Measurements from ENCODE around the gene HHAT. TPM values are rescaled to one million over a fixed set of nuclear protein-coding genes. Genes with fewer than 3 reads are reported as not detected.

Gene HHAT
- total and polyA plus RNA-seq, 2 of the 4 experiments (the other 2 are of a cell fraction) = 1.7 to 2.5 TPM

GRCh38 chr1:210352575-210352974, 23.9 kb downstream of the HHAT start:
- in situ Hi-C loops (cut with MboI; ENCODE audit: low sequenced_read_pairs) = no loop called here
- ChIA-PET POLR2A (ENCODE audit: unreplicated experiment) (no interaction called here), CTCF (interaction anchor here (0.6 to 1.8 kb wide), 2 partner anchors 8 to 306 kb away, joined by 4 to 8 read pairs; no protein-coding TSS in a partner anchor)
- no peaks in the 10 kb centered on the region for H4K20me1 ChIP-seq (ENCODE audit: insufficient read depth, low read length)
- no peak overlapping the region for H3K4me3 ChIP-seq (ENCODE audit: insufficient read depth, low read depth, low read length)
- no peak overlapping the region for H2BK120ac ChIP-seq (ENCODE audit: low read depth, low read length)
- intact Hi-C loops (cut with micrococcal nuclease) = no loop called here
- H3K56ac ChIP-seq (ENCODE audit: extremely low read depth, insufficient read depth, low read length) = no peak overlapping the region
- H3K18ac ChIP-seq (ENCODE audit: low read depth, low read length) = no peak overlapping the region
- no peak overlapping the region for H3K4ac ChIP-seq (ENCODE audit: low read depth, low read length)
- no peak overlapping the region for H2BK20ac ChIP-seq (ENCODE audit: low read depth, low read length)
- BruUV-seq (replicated peaks) = no TSS peak
- no peaks in the 10 kb centered on the region for H3K36me3 ChIP-seq (ENCODE audit: control insufficient read depth, insufficient read depth, low read length)
- no peak overlapping the region for H3K23ac ChIP-seq (ENCODE audit: low read depth, low read length)
- no peak for DNase-seq
- dilution Hi-C loops (cut with HindIII; ENCODE audit: low sequenced_read_pairs, unreplicated experiment) = no loop called here
- H4K5ac ChIP-seq (ENCODE audit: low read depth, low read length) = no peak overlapping the region
- TF ChIP-seq FOS (IDR thresholded peaks at IDR 0.05; ENCODE audit: low read depth, low read length) = no peak
- no peak for TF ChIP-seq MAZ (IDR thresholded peaks at IDR 0.05; ENCODE audit: borderline replicate concordance, low read depth, low read length)
- no peak for TF ChIP-seq BHLHE40 (IDR thresholded peaks at IDR 0.05; ENCODE audit: low read depth, low read length)
- TF ChIP-seq, protein P1, sequence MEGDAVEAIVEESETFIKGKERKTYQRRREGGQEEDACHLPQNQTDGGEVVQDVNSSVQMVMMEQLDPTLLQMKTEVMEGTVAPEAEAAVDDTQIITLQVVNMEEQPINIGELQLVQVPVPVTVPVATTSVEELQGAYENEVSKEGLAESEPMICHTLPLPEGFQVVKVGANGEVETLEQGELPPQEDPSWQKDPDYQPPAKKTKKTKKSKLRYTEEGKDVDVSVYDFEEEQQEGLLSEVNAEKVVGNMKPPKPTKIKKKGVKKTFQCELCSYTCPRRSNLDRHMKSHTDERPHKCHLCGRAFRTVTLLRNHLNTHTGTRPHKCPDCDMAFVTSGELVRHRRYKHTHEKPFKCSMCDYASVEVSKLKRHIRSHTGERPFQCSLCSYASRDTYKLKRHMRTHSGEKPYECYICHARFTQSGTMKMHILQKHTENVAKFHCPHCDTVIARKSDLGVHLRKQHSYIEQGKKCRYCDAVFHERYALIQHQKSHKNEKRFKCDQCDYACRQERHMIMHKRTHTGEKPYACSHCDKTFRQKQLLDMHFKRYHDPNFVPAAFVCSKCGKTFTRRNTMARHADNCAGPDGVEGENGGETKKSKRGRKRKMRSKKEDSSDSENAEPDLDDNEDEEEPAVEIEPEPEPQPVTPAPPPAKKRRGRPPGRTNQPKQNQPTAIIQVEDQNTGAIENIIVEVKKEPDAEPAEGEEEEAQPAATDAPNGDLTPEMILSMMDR (conservative IDR thresholded peaks at IDR 0.05; ENCODE audit: low read depth, low read length) = no peak
- no peak for TF ChIP-seq RFX5 (IDR thresholded peaks at IDR 0.05; ENCODE audit: low read depth, low read length)
- no peak for TF ChIP-seq MXI1 (IDR thresholded peaks at IDR 0.05; ENCODE audit: borderline replicate concordance, low read depth, low read length)
- no peak overlapping the region for H4K8ac ChIP-seq (ENCODE audit: low read depth in 2 of 2, low read length in 2 of 2)
- H3K9me1 ChIP-seq (ENCODE audit: insufficient read depth, low read length) = no peaks in the 10 kb centered on the region
- H2BK5ac ChIP-seq (ENCODE audit: low read depth, low read length, poor library complexity, severe bottlenecking) = no peak overlapping the region
- H3K27ac ChIP-seq (ENCODE audit: insufficient read depth, low read length) = no peak overlapping the region
- no peak overlapping the region for H3K4me2 ChIP-seq (ENCODE audit: low read depth, low read length)
- no peak overlapping the region for H3K14ac ChIP-seq (replicated peaks; ENCODE audit: low read depth, low read length)
- no peak overlapping the region for H2BK15ac ChIP-seq (ENCODE audit: low read depth, low read length)
- H4K91ac ChIP-seq (ENCODE audit: insufficient read depth, low read depth, low read length) = no peak overlapping the region
- no peaks in the 10 kb centered on the region for H3K79me1 ChIP-seq (ENCODE audit: low read depth in 1 of 2, low read length in 2 of 2)
- no peaks in the 10 kb centered on the region for H3K4me1 ChIP-seq (ENCODE audit: control insufficient read depth, insufficient read depth, low read length)
- ATAC-seq (ENCODE audit: low read depth) = no peak
- no peak overlapping the region for H3K9ac ChIP-seq (ENCODE audit: low read depth, low read length)
- no peaks in the 10 kb centered on the region for H3K9me3 ChIP-seq (ENCODE audit: control insufficient read depth, insufficient read depth, low read length)
- no peak overlapping the region for H2AFZ ChIP-seq (replicated peaks; ENCODE audit: low read length, poor library complexity)
- no CpG with 5 or more reads among the region's 4 CpGs for WGBS, 2 experiments (ENCODE audit: extremely low coverage in 2 of 2, insufficient read length in 1 of 2)
- H2AK9ac ChIP-seq (replicated peaks; ENCODE audit: low read depth, low read length, poor library complexity) = no peak overlapping the region
- H2AK5ac ChIP-seq (ENCODE audit: low read depth, low read length) = no peak overlapping the region
- no peaks in the 10 kb centered on the region for H3K27me3 ChIP-seq (ENCODE audit: control insufficient read depth, insufficient read depth, low read length)
